Transverse colon (tissue), 4 donors: ENCODE results near the gene PSMD11. TPM values are rescaled to one million over a fixed set of nuclear protein-coding genes. Genes with fewer than 3 reads are reported as not detected.
A peak's percentile ranks its signal among the peaks of the same experiment; 100 is the strongest.

Source experiments
- DNase-seq: peaks from one replicate; pipeline ENCODE4 v3.0.0-alpha.2; 2019
- H3K27ac ChIP-seq, 4 donors: fragments of 200-600 bp; sonication (generic); 2 replicates each; pipeline ENCODE4 v1.5.1; 2016 to 2018; ENCODE audit warnings: inconsistent platforms in 4 of 4
- H3K27me3 ChIP-seq: fragments of 200-600 bp; sonication (generic); 2 replicates; pipeline ENCODE4 v1.5.1; 2017; ENCODE audit warnings: inconsistent platforms
- H3K36me3 ChIP-seq, 4 donors: fragments of 200-600 bp; sonication (generic); 2 replicates each; pipeline ENCODE4 v1.5.1; 2017 to 2019; ENCODE audit warnings: inconsistent platforms in 4 of 4
- H3K4me1 ChIP-seq, 4 donors: fragments of 200-600 bp; sonication (generic); 2 replicates each; pipeline ENCODE4 v1.5.1; 2017 to 2020; ENCODE audit warnings: inconsistent platforms in 4 of 4
- H3K4me3 ChIP-seq, 4 donors: fragments of 200-600 bp; sonication (generic); 1 replicate in 1 of 4; 2 replicates in 3 of 4; pipeline versions ENCODE4 v1.5.1 to v1.6.1; 2017 to 2019; ENCODE audit warnings: inconsistent platforms in 4 of 4
- H3K9me3 ChIP-seq, 2 donors: fragments of 200-600 bp; sonication (generic); 2 replicates each; pipeline ENCODE4 v1.5.1; 2017 to 2019; ENCODE audit warnings: inconsistent platforms in 2 of 2
- EP300 ChIP-seq: sonication (generic); formaldehyde crosslinking; IDR thresholded peaks from one replicate; pipeline ENCODE4 v1.6.1; 2017; ENCODE audit warnings: antibody characterized with exemption, low read depth
- POLR2A ChIP-seq: fragments of 450-650 bp; IDR thresholded peaks from one replicate; pipeline ENCODE4 v1.6.1; 2016; ENCODE audit warnings: antibody characterized with exemption, mild to moderate bottlenecking, moderate library complexity
- POLR2AphosphoS5 ChIP-seq, 3 donors: sonication (generic); formaldehyde crosslinking; IDR thresholded peaks; one replicate each; pipeline ENCODE4 v1.6.1; 2016; ENCODE audit warnings: antibody characterized with exemption in 3 of 3
- WGBS, 2 donors: methylation state at CpG; one replicate each; pipeline ENCODE4 v1.1.5; 2018; ENCODE audit warnings: low coverage in 1 of 2; 5-methylcytosine and 5-hydroxymethylcytosine counted together
- in situ Hi-C, 4 donors: fragments of 200-750 bp; cut with MboI; loops; one replicate each; pipeline versions ENCODE4 v1.15.0 to v1.15.1; 2017; ENCODE audit warnings: low sequenced_read_pairs in 3 of 4, low pct_ligation_motif_present in 1 of 4, low pct_unique_long_range_greater_than_20kb in 1 of 4
- intact Hi-C: fragments of 100-400 bp; cut with DNase I; formaldehyde crosslinking; loops from one replicate; pipeline ENCODE4 v1.15.1; 2023; ENCODE audit warnings: low total_unique reads
- total RNA-seq, 4 donors: library from RNA; depleted of rRNA; stranded (reverse); fragments of >200 nt; gene quantifications; one replicate each; pipeline ENCODE4 v1.1.0, GENCODE V29; 2016
- TF ChIP-seq, protein P1 (sequence below), 5 experiments: fragments of 200-600 bp in 3 of 5; fragments of 450-650 bp in 2 of 5; sonication (generic) in 3 of 5; IDR thresholded peaks; 1 replicate in 2 of 5; 2 replicates in 3 of 5; pipeline ENCODE4 v1.5.1; 2016 to 2017; ENCODE audit warnings: antibody characterized with exemption in 5 of 5, inconsistent platforms in 3 of 5, mild to moderate bottlenecking in 2 of 5, moderate library complexity in 1 of 5

The PSMD11 gene
- total RNA-seq, 4 donors from 2014 or later = 20.9 to 238 (median 62.3) TPM

DNA sequence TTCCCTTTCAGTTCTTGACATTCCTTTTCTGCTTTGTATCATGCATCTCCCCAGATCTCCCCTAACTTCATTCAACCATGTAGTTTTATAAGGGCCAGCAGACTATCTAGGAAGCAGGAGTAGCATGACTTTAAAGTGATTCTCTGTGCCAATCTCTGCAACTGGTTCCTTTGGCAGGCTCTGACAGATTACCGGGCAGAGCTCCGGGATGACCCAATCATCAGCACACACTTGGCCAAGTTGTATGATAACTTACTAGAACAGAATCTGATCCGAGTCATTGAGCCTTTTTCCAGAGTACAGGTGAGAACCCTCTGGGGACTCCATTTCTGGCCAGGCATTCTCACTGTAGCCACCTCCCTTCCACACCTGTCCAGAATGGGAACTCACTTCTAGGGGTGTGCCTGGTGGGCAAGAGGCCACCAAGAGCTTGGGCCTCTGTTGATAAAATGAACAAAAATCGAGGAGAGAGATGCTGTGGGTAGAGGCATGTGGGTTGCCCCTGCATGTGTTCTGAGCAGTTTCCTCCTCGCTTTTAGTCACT lies 34.8 kb downstream of the PSMD11 start:
- no peaks in the 10 kb centered on the region for H3K27me3 ChIP-seq
- 91% methylated on average over 5 of the region's 5 CpGs; no CpG with 5 or more reads in 1 of the 2 donors for WGBS, 2 donors
- in situ Hi-C loops = loop anchor here in 3 of 4 donors (10.0 to 25.0 kb wide), 5 partner anchors 126 to 433 kb away; no protein-coding TSS in a partner anchor
- no peak overlapping the region for H3K27ac ChIP-seq
- no peak overlapping the region for H3K4me3 ChIP-seq
- peaks cover 0 to 72% (median 38%) of the 10 kb centered on the region in 4 donors for H3K36me3 ChIP-seq
- no peak for DNase-seq
- intact Hi-C loops = no loop called here
- peaks cover 0 to 7% (median 0%) of the 10 kb centered on the region in 4 donors for H3K4me1 ChIP-seq
- no peak for TF ChIP-seq POLR2AphosphoS5 (IDR thresholded peaks at IDR 0.05)
- no peak for TF ChIP-seq EP300
- TF ChIP-seq POLR2A = no peak
- TF ChIP-seq, protein P1, sequence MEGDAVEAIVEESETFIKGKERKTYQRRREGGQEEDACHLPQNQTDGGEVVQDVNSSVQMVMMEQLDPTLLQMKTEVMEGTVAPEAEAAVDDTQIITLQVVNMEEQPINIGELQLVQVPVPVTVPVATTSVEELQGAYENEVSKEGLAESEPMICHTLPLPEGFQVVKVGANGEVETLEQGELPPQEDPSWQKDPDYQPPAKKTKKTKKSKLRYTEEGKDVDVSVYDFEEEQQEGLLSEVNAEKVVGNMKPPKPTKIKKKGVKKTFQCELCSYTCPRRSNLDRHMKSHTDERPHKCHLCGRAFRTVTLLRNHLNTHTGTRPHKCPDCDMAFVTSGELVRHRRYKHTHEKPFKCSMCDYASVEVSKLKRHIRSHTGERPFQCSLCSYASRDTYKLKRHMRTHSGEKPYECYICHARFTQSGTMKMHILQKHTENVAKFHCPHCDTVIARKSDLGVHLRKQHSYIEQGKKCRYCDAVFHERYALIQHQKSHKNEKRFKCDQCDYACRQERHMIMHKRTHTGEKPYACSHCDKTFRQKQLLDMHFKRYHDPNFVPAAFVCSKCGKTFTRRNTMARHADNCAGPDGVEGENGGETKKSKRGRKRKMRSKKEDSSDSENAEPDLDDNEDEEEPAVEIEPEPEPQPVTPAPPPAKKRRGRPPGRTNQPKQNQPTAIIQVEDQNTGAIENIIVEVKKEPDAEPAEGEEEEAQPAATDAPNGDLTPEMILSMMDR (IDR thresholded peaks at IDR 0.05) = no peak
- no peaks in the 10 kb centered on the region for H3K9me3 ChIP-seq

DNA sequence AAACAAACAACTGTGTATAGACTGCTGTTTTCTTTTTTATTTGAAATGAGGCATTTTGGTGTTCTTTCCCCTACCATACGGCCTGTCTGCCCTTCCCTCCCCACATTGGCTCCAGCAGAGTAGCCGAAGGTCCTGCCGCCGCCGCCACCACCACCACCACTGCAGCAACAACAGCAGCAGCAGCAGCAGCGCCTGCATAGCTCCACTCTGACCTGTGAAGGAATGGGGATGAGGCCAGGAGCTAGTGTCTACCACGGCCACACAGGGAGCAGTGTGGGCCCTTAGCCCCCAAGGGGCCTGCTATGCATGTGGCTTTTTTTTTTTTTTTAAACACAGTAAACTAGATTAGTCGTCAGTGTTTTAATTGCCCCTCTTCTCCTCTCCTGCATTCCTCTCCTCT lies 36.9 kb downstream of the PSMD11 start:
- WGBS, 2 donors = 48 to 87% methylated on average over 2 to 8 of the region's 8 CpGs
- intact Hi-C loops = loop anchor here (10.0 kb wide), 1 partner anchor 274 kb away; no protein-coding TSS in a partner anchor
- H3K27ac ChIP-seq = no peak overlapping the region
- no peaks in the 10 kb centered on the region for H3K9me3 ChIP-seq
- no peaks in the 10 kb centered on the region for H3K27me3 ChIP-seq
- DNase-seq = no peak
- H3K4me1 ChIP-seq = peaks cover 0 to 12% (median 3%) of the 10 kb centered on the region in 4 donors
- peaks cover 0 to 51% (median 28%) of the 10 kb centered on the region in 4 donors for H3K36me3 ChIP-seq
- in situ Hi-C loops = loop anchor here in 2 of 4 donors (25.0 kb wide), 2 partner anchors 281 to 431 kb away; no protein-coding TSS in a partner anchor
- H3K4me3 ChIP-seq = no peak overlapping the region
- no peak for TF ChIP-seq POLR2A
- no peak for TF ChIP-seq POLR2AphosphoS5 (IDR thresholded peaks at IDR 0.05)
- TF ChIP-seq EP300 = no peak
- TF ChIP-seq, protein P1 (IDR thresholded peaks at IDR 0.05) = no peak

DNA sequence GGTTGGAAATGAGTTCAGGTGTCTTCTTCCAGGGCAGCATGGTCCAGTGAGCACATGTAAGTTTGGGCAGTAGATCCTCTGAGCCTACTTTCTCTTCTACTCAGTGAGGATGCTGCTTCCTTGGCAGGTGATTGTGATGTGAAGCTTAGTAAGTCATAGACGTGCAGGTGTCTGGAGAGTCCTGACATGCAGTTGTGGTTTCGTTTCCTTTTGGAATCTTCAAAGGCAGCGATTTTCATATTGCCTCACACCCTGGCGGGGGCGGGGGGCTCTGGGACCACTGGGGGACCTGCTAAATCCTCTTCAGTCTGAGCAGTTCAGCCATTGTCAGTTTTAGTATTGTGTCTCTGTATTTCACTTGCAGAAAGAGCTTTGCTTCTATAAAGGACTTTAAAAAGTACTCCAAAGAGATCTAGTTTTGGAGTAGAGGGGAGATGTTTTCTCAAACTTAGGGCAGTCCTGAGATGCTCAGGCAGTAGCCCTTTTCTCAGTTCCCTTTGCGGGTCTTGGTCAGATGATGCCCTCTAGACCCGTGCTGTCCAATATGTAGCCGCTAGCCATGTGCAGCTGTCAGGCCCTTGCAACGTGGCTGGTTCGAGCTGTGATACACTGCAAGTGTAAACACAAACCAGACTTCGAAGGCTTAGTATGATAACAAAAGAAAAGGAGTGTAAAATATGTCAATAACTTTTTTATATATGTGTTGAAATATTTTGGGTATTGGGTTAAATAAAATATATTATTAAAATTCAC lies 38.4 kb downstream of the PSMD11 start:
- Histone ChIP-seq H3K36me3 (peaks cover 0 to 36% (median 20%) of the 10 kb centered on the region in 4 donors), H3K27ac (peak overlapping the region in 2 of 4 donors; percentile 6 to 22), H3K4me3 (no peak overlapping the region), H3K27me3 (no peaks in the 10 kb centered on the region), H3K4me1 (peaks cover 0 to 18% (median 8%) of the 10 kb centered on the region in 4 donors), H3K9me3 (no peaks in the 10 kb centered on the region)
- TF ChIP-seq EP300 (no peak), POLR2AphosphoS5 (IDR thresholded peaks at IDR 0.05) (no peak), POLR2A (no peak)
- TF ChIP-seq, protein P1 (IDR thresholded peaks at IDR 0.05) = no peak
- 64 to 69% methylated on average over 2 to 11 of the region's 11 CpGs for WGBS, 2 donors
- DNase-seq = no peak
- intact Hi-C loops = loop anchor here (10.0 kb wide), 1 partner anchor 272 kb away; no protein-coding TSS in a partner anchor
- in situ Hi-C loops = loop anchor here in 2 of 4 donors (25.0 kb wide), 2 partner anchors 280 to 430 kb away; no protein-coding TSS in a partner anchor

DNA sequence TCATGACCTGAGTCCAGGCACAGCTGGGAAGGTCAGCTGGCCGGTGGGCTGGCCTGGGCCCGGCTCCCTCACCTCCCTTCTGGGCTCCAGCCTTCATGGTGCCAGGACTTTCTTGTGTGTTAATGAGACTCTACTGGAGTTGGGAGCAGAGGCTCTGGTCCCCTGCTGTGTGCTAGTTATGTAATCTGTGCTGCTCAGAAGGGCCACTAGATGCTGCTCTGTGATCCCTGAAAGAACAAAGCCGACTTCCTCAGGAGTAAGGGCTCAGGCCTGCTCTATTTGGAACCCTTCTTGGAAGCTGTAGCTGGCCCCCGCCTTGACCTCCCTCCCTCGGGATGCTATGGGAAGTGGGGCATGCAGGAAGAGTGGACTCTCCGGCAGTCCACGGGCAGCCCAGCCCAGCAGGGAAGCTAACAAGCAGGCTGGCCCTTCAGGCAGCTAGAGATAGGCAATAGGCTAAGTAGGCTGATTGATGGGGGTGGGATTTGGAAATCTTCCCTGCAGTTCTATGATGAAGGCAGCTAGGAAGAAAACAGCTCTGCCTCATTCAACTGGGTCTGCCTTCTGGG lies 39.2 kb downstream of the PSMD11 start:
- peak overlapping the region in 3 of 4 donors; percentile 6 to 28 (median 22) for H3K27ac ChIP-seq
- H3K27me3 ChIP-seq = no peaks in the 10 kb centered on the region
- TF ChIP-seq EP300 (no peak), POLR2AphosphoS5 (IDR thresholded peaks at IDR 0.05) (no peak)
- TF ChIP-seq, protein P1 (IDR thresholded peaks at IDR 0.05) = peak; percentile 30 to 54 (median 34)
- intact Hi-C loops = loop anchor here (10.0 kb wide), 1 partner anchor 271 kb away; no protein-coding TSS in a partner anchor
- H3K9me3 ChIP-seq = no peaks in the 10 kb centered on the region
- DNase-seq = no peak
- peaks cover 0 to 29% (median 16%) of the 10 kb centered on the region in 4 donors for H3K36me3 ChIP-seq
- 35% methylated on average over 7 of the region's 7 CpGs; no CpG with 5 or more reads in 1 of the 2 donors for WGBS, 2 donors
- H3K4me3 ChIP-seq = no peak overlapping the region
- in situ Hi-C loops = loop anchor here in 2 of 4 donors (25.0 kb wide), 2 partner anchors 279 to 429 kb away; no protein-coding TSS in a partner anchor
- peaks cover 0 to 24% (median 11%) of the 10 kb centered on the region in 4 donors for H3K4me1 ChIP-seq
